Natural killer cell (primary cell): ENCODE data around the gene MRPL17. TPM values are rescaled to one million over a fixed set of nuclear protein-coding genes. Genes with fewer than 3 reads are reported as not detected.
A peak's percentile ranks its signal among the peaks of the same experiment; 100 is the strongest.

Experiments used
- ATAC-seq, 3 donors: fragments of 150-1000 bp in 2 of 3; fragments of 200-7000 bp in 1 of 3; cut with Tn5 transposase; 1 replicate in 1 of 3; 2 replicates in 2 of 3; pipeline ENCODE4 v1.10.0; 2021; ENCODE audit warnings: mild to moderate bottlenecking in 2 of 3, moderate library complexity in 2 of 3
- DNase-seq, 2 donors: peaks; one replicate each; pipeline versions ENCODE4 v3.0.0 to v3.0.0-alpha.2; 2013 to 2021; ENCODE audit warnings: mixed read lengths in 1 of 2
- H3K27ac ChIP-seq: one replicate; pipeline ENCODE4 v1.5.1; 2013; ENCODE audit warnings: mild to moderate bottlenecking, low read length
- H3K27me3 ChIP-seq: one replicate; pipeline ENCODE4 v1.6.1; 2013; ENCODE audit warnings: low read length; ENCODE audit not compliant: control insufficient read depth, insufficient read depth
- H3K36me3 ChIP-seq: one replicate; pipeline ENCODE4 v1.6.1; 2013; ENCODE audit warnings: low read length; ENCODE audit not compliant: control insufficient read depth, insufficient read depth
- H3K4me1 ChIP-seq: one replicate; pipeline ENCODE4 v1.6.1; 2013; ENCODE audit warnings: low read length; ENCODE audit not compliant: control insufficient read depth, insufficient read depth
- H3K4me3 ChIP-seq: one replicate; pipeline ENCODE4 v1.5.1; 2013; ENCODE audit warnings: low read length
- H3K9me3 ChIP-seq: one replicate; pipeline ENCODE4 v1.6.1; 2013; ENCODE audit warnings: low read length; ENCODE audit not compliant: control insufficient read depth, insufficient read depth
- H3K27ac Mint-ChIP-seq, 2 donors: one replicate each; pipeline ENCODE4 v1.8.0; 2022; ENCODE audit warnings: mild to moderate bottlenecking in 2 of 2, mixed read lengths in 2 of 2, moderate library complexity in 1 of 2
- H3K27me3 Mint-ChIP-seq, 2 donors: one replicate each; pipeline ENCODE4 v1.8.0; 2022; ENCODE audit warnings: low read depth in 2 of 2, mixed read lengths in 2 of 2
- H3K36me3 Mint-ChIP-seq: one replicate; pipeline ENCODE4 v1.8.0; 2022; ENCODE audit warnings: mixed read lengths
- H3K4me1 Mint-ChIP-seq, 2 donors: one replicate each; pipeline ENCODE4 v1.8.0; 2022; ENCODE audit warnings: mixed read lengths in 2 of 2
- H3K4me3 Mint-ChIP-seq: one replicate; pipeline ENCODE4 v1.8.0; 2022; ENCODE audit warnings: mild to moderate bottlenecking, moderate library complexity, mixed read lengths
- H3K9me3 Mint-ChIP-seq, 2 donors: one replicate each; pipeline ENCODE4 v1.8.0; 2022; ENCODE audit warnings: mixed read lengths in 2 of 2
- WGBS: methylation state at CpG from one replicate; pipeline ENCODE4 v1.1.7; 2013; ENCODE audit warnings: missing lambda C conversion rate; ENCODE audit not compliant: insufficient coverage; 5-methylcytosine and 5-hydroxymethylcytosine counted together
- intact Hi-C: fragments of 100-400 bp; cut with micrococcal nuclease; formaldehyde crosslinking; loops from one replicate; pipeline ENCODE4 v1.14.2; 2022
- total RNA-seq, 4 donors: library from RNA; stranded (reverse); fragments of 120-200 nt in 1 of 4; gene quantifications; one replicate each; pipeline versions ENCODE4 v1.2.3 to v1.2.4, GENCODE V29; 2013 to 2022
- TF ChIP-seq, protein P1 (sequence below): fragments of 200-600 bp; IDR thresholded peaks from one replicate; pipeline ENCODE4 v1.8.0; 2022; ENCODE audit warnings: antibody characterized with exemption

MRPL17 gene
- total RNA-seq, 3 donors from 2014 or later (not counting 1 experiment from before 2014, with no cell fraction given) = 9.0 to 11.8 (median 11.4) TPM

DNA sequence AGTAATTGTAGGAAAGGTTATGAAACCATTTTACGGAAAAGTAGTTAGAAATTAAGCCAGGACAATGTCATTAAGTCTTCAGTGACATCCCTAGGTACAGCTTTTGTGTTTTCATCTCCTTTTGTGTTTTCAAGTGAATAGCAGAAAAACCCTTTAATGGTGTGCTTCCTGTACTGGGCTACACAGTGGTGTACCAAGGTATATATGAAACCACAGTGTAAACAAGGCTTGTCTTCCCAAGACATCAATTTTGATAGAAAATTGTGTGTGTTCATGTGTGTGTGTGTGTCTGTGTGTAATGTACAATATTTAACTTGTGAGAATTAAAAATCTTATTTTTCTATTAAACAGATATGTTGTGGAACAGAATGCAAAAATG, 8.9 kb downstream of the MRPL17 start:
- Mint-ChIP-seq H3K9me3 (no peaks in the 10 kb centered on the region), H3K36me3 (no peaks in the 10 kb centered on the region), H3K27ac (no peak overlapping the region), H3K27me3 (peaks cover 0 to 3% of the 10 kb centered on the region in 2 donors), H3K4me3 (no peak overlapping the region), H3K4me1 (peaks cover 0 to 8% of the 10 kb centered on the region in 2 donors)
- Histone ChIP-seq H3K4me3 (no peak overlapping the region), H3K36me3 (no peaks in the 10 kb centered on the region), H3K9me3 (no peaks in the 10 kb centered on the region), H3K27ac (no peak overlapping the region), H3K4me1 (no peaks in the 10 kb centered on the region), H3K27me3 (no peaks in the 10 kb centered on the region)
- ATAC-seq (no peak), DNase-seq (peak in 1 of 2 donors; percentile 23)
- TF ChIP-seq, protein P1, sequence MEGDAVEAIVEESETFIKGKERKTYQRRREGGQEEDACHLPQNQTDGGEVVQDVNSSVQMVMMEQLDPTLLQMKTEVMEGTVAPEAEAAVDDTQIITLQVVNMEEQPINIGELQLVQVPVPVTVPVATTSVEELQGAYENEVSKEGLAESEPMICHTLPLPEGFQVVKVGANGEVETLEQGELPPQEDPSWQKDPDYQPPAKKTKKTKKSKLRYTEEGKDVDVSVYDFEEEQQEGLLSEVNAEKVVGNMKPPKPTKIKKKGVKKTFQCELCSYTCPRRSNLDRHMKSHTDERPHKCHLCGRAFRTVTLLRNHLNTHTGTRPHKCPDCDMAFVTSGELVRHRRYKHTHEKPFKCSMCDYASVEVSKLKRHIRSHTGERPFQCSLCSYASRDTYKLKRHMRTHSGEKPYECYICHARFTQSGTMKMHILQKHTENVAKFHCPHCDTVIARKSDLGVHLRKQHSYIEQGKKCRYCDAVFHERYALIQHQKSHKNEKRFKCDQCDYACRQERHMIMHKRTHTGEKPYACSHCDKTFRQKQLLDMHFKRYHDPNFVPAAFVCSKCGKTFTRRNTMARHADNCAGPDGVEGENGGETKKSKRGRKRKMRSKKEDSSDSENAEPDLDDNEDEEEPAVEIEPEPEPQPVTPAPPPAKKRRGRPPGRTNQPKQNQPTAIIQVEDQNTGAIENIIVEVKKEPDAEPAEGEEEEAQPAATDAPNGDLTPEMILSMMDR = no peak
- WGBS = 100% methylated on average over 1 of the region's 1 CpG
- intact Hi-C loops = no loop called here

DNA sequence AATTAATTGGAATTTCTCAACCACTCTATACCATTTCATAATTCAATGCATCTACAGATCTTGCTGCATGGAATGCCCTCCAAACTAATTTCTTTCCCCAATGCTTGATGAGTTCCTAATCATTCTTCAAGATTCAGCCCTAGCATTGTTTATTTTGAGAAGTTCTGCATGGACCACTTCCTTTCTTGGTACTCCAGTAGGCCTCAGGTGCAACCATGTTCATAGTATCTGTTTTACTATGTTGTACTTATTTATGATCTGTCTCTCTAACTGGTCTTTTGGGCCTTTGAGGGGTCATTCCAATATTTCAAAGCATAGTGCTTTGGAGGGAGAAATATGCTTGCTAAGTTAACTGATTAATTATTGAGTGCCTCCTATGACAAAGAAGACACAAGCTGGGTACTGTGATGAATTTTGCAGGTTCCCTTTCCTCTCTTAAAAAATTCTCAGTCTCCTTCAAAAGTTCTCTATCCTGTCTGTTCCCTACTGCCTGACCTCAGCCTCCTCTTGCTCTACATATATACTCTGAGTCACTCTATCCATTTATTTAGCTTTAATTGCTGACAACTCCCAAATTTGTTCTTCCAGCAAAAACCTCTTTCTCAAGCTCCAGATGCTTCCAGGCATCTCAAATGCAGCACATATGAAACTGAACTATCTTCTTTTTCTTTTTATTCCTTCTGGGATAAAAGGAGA, 9.5 kb downstream of the MRPL17 start:
- no peak overlapping the region for H3K4me3 ChIP-seq
- TF ChIP-seq, protein P1 = no peak
- no peak for DNase-seq
- Mint-ChIP-seq H3K27ac (no peak overlapping the region), H3K36me3 (no peaks in the 10 kb centered on the region), H3K4me1 (peaks cover 0 to 8% of the 10 kb centered on the region in 2 donors), H3K27me3 (peaks cover 0 to 3% of the 10 kb centered on the region in 2 donors), H3K9me3 (no peaks in the 10 kb centered on the region), H3K4me3 (no peak overlapping the region)
- no peaks in the 10 kb centered on the region for H3K4me1 ChIP-seq
- H3K27ac ChIP-seq = no peak overlapping the region
- H3K36me3 ChIP-seq = no peaks in the 10 kb centered on the region
- intact Hi-C loops = no loop called here
- ATAC-seq = no peak
- H3K27me3 ChIP-seq = no peaks in the 10 kb centered on the region
- H3K9me3 ChIP-seq = no peaks in the 10 kb centered on the region

DNA sequence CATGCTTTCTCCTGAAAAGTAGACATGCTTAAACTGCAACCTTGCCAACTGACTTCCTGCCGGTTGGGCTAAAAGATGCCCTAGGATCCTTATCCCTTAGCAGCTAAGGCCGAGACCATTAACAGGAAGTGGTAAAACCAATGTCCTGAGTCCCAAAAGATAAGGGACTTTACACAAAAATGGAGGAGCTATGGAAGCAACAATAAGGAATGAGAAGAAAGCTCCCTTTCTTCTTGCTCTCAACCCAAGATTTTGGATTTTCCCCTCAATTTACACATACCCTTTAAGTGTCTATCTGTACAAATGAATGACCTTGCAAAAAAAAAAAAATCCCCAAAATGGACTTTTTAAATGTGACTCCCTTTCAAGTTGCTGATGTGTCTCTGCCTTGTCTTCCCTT, 11.1 kb downstream of the MRPL17 start:
- Histone ChIP-seq H3K9me3 (no peaks in the 10 kb centered on the region), H3K4me1 (peaks cover 10% of the 10 kb centered on the region), H3K27me3 (no peaks in the 10 kb centered on the region), H3K4me3 (no peak overlapping the region), H3K36me3 (no peaks in the 10 kb centered on the region), H3K27ac (no peak overlapping the region)
- ATAC-seq (no peak), DNase-seq (no peak)
- H3K4me3 Mint-ChIP-seq = no peak overlapping the region
- no peak overlapping the region for H3K27ac Mint-ChIP-seq
- H3K9me3 Mint-ChIP-seq = no peaks in the 10 kb centered on the region
- no peaks in the 10 kb centered on the region for H3K36me3 Mint-ChIP-seq
- peaks cover 9 to 14% of the 10 kb centered on the region in 2 donors for H3K4me1 Mint-ChIP-seq
- H3K27me3 Mint-ChIP-seq = peaks cover 0 to 3% of the 10 kb centered on the region in 2 donors
- TF ChIP-seq, protein P1 = no peak
- intact Hi-C loops = no loop called here
- 43% methylated on average over 2 of the region's 2 CpGs for WGBS
